ENCODE data around the gene PKD2L1. TPM values are rescaled to one million over a fixed set of nuclear protein-coding genes. Genes with fewer than 3 reads are reported as not detected.

Gene PKD2L1
- total and polyA plus RNA-seq, 2 donors (not counting 1 experiment from before 2014, with no cell fraction given) = 0.37 TPM; not detected in 1

- Histone ChIP-seq H3K79me2 (ENCODE audit: control insufficient read depth, insufficient read depth, low read length) (peaks cover 43% of the 10 kb centered on the region), H2AFZ (ENCODE audit: insufficient read depth, low read depth, low read length, poor library complexity, severe bottlenecking) (no peak overlapping the region), H3K4me3 (ENCODE audit: control extremely low read depth in 1 of 5, extremely low read depth in 1 of 5, insufficient read depth in 1 of 5, low read depth in 2 of 5, low read length in 4 of 5) (no peak overlapping the region), H3K27me3 (replicated peaks in 1 of 4; ENCODE audit: control extremely low read depth in 1 of 4, control insufficient read depth in 3 of 4, insufficient read depth in 4 of 4, low read length in 3 of 4) (peaks cover 0 to 15% (median 4%) of the 10 kb centered on the region in 4 experiments), H3K9me3 (ENCODE audit: control extremely low read depth in 1 of 3, control insufficient read depth in 2 of 3, insufficient read depth in 1 of 3, low read length in 2 of 3) (no peaks in the 10 kb centered on the region), H4K20me1 (ENCODE audit: control insufficient read depth, insufficient read depth, low read length, poor library complexity, severe bottlenecking) (no peaks in the 10 kb centered on the region), H3K4me1 (ENCODE audit: control insufficient read depth in 2 of 2, insufficient read depth in 2 of 2, low read length in 2 of 2) (peaks cover 7 to 8% of the 10 kb centered on the region in 2 donors), H3K9ac (ENCODE audit: low read length) (no peak overlapping the region), H3K27ac (ENCODE audit: low read length in 2 of 2) (no peak overlapping the region), H3K4me2 (replicated peaks; ENCODE audit: low read depth, low read length, poor library complexity, severe bottlenecking) (no peak overlapping the region), H3K36me3 (replicated peaks in 1 of 2; ENCODE audit: control extremely low read depth in 1 of 2, control insufficient read depth in 1 of 2, extremely low read depth in 1 of 2, insufficient read depth in 2 of 2, low read length in 1 of 2) (no peaks in the 10 kb centered on the region)
- 100% methylated on average over 1 of the region's 3 CpGs for whole genome bisulfite sequencing (ENCODE audit: insufficient coverage)
- Mint-ChIP-seq H3K4me1 (peaks cover 15% of the 10 kb centered on the region), H3K27me3 (peaks cover 30% of the 10 kb centered on the region), H3K4me3 (no peak overlapping the region), H3K27ac (no peak overlapping the region), H3K9me3 (ENCODE audit: insufficient read depth) (no peaks in the 10 kb centered on the region)
- ATAC-seq (ENCODE audit: low read depth) = no peak
- TF ChIP-seq EZH2 (IDR thresholded peaks at IDR 0.05; ENCODE audit: borderline replicate concordance, insufficient read depth, low read depth, low read length, poor library complexity, severe bottlenecking) = no peak
- TF ChIP-seq, protein P1, sequence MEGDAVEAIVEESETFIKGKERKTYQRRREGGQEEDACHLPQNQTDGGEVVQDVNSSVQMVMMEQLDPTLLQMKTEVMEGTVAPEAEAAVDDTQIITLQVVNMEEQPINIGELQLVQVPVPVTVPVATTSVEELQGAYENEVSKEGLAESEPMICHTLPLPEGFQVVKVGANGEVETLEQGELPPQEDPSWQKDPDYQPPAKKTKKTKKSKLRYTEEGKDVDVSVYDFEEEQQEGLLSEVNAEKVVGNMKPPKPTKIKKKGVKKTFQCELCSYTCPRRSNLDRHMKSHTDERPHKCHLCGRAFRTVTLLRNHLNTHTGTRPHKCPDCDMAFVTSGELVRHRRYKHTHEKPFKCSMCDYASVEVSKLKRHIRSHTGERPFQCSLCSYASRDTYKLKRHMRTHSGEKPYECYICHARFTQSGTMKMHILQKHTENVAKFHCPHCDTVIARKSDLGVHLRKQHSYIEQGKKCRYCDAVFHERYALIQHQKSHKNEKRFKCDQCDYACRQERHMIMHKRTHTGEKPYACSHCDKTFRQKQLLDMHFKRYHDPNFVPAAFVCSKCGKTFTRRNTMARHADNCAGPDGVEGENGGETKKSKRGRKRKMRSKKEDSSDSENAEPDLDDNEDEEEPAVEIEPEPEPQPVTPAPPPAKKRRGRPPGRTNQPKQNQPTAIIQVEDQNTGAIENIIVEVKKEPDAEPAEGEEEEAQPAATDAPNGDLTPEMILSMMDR (IDR thresholded peaks at IDR 0.05) = no peak
- DNase-seq = no peak
- intact Hi-C loops (cut with micrococcal nuclease) = no loop called here
- POLR2A ChIA-PET = no interaction called here
- CTCF ChIA-PET = no interaction called here
These were observed 38.7 kb downstream of the PKD2L1 start for GRCh38 chr10:100291356-100291755.

GRCh38 chr10:100289641-100290040 lies 40.4 kb downstream of the PKD2L1 start:
- no peak overlapping the region for H3K27ac ChIP-seq (ENCODE audit: low read length in 2 of 2)
- no peak for TF ChIP-seq EZH2 (IDR thresholded peaks at IDR 0.05; ENCODE audit: borderline replicate concordance, insufficient read depth, low read depth, low read length, poor library complexity, severe bottlenecking)
- TF ChIP-seq, protein P1 (IDR thresholded peaks at IDR 0.05) = no peak
- intact Hi-C loops (cut with micrococcal nuclease) = loop anchor here (5.0 kb wide), 1 partner anchor 102 kb away; the partner anchor contains the start of gene ERLIN1
- Mint-ChIP-seq H3K27me3 (peaks cover 21% of the 10 kb centered on the region), H3K4me1 (peaks cover 28% of the 10 kb centered on the region), H3K9me3 (ENCODE audit: insufficient read depth) (no peaks in the 10 kb centered on the region), H3K4me3 (no peak overlapping the region), H3K27ac (no peak overlapping the region)
- no peak for ATAC-seq (ENCODE audit: low read depth)
- H3K4me2 ChIP-seq (replicated peaks; ENCODE audit: low read depth, low read length, poor library complexity, severe bottlenecking) = no peak overlapping the region
- H3K27me3 ChIP-seq (replicated peaks in 1 of 4; ENCODE audit: control extremely low read depth in 1 of 4, control insufficient read depth in 3 of 4, insufficient read depth in 4 of 4, low read length in 3 of 4) = peaks cover 0 to 15% (median 4%) of the 10 kb centered on the region in 4 experiments
- H3K4me1 ChIP-seq (ENCODE audit: control insufficient read depth in 2 of 2, insufficient read depth in 2 of 2, low read length in 2 of 2) = peaks cover 19 to 22% of the 10 kb centered on the region in 2 donors
- 100% methylated on average over 1 of the region's 2 CpGs for WGBS (ENCODE audit: insufficient coverage)
- H3K9me3 ChIP-seq (ENCODE audit: control extremely low read depth in 1 of 3, control insufficient read depth in 2 of 3, insufficient read depth in 1 of 3, low read length in 2 of 3) = no peaks in the 10 kb centered on the region
- no peak overlapping the region for H3K9ac ChIP-seq (ENCODE audit: low read length)
- DNase-seq = no peak
- H3K4me3 ChIP-seq (ENCODE audit: control extremely low read depth in 1 of 5, extremely low read depth in 1 of 5, insufficient read depth in 1 of 5, low read depth in 2 of 5, low read length in 4 of 5) = no peak overlapping the region
- H4K20me1 ChIP-seq (ENCODE audit: control insufficient read depth, insufficient read depth, low read length, poor library complexity, severe bottlenecking) = no peaks in the 10 kb centered on the region
- no peak overlapping the region for H2AFZ ChIP-seq (ENCODE audit: insufficient read depth, low read depth, low read length, poor library complexity, severe bottlenecking)
- ChIA-PET CTCF (no interaction called here), POLR2A (no interaction called here)
- H3K36me3 ChIP-seq (replicated peaks in 1 of 2; ENCODE audit: control extremely low read depth in 1 of 2, control insufficient read depth in 1 of 2, extremely low read depth in 1 of 2, insufficient read depth in 2 of 2, low read length in 1 of 2) = no peaks in the 10 kb centered on the region
- H3K79me2 ChIP-seq (ENCODE audit: control insufficient read depth, insufficient read depth, low read length) = peaks cover 60% of the 10 kb centered on the region

All from B cell (primary cell).